Gastrocnemius medialis (tissue), 4 donors: ENCODE data around the gene RCAN1.

Source experiments
- CTCF ChIP-seq, 5 experiments: fragments of 450-650 bp in 3 of 5; fragments of 200-600 bp in 2 of 5; sonication (generic) in 2 of 5; IDR thresholded peaks in 4 of 5; conservative IDR thresholded peaks in 1 of 5; 1 replicate in 4 of 5; 2 replicates in 1 of 5; pipeline ENCODE4 v1.5.1; 2016 to 2019; ENCODE audit warnings: antibody characterized with exemption in 5 of 5, mild to moderate bottlenecking in 3 of 5, moderate library complexity in 3 of 5
- POLR2A ChIP-seq, 2 donors: fragments of 450-650 bp; IDR thresholded peaks; one replicate each; pipeline ENCODE4 v1.6.1; 2017; ENCODE audit warnings: antibody characterized with exemption in 2 of 2, mild to moderate bottlenecking in 2 of 2, moderate library complexity in 2 of 2

- TF ChIP-seq CTCF (IDR thresholded peaks at IDR 0.05 in 4 of 5, conservative IDR thresholded peaks at IDR 0.05 in 1 of 5) (no peak), POLR2A (IDR thresholded peaks at IDR 0.05) (no peak)
These were observed 95.2 kb downstream of the RCAN1 start for GRCh38 chr21:34519694-34520093.
